Measurements from ENCODE around the gene TEX261. TPM values are rescaled to one million over a fixed set of nuclear protein-coding genes. Genes with fewer than 3 reads are reported as not detected.

TEX261 gene
- total and polyA plus RNA-seq, 12 donors = 17.9 to 96.6 (median 49.5) TPM

- Histone ChIP-seq H3K9me3 (replicated peaks in 1 of 3) (no peaks in the 10 kb centered on the region), H3K27me3 (peaks cover 2% of the 10 kb centered on the region), H3K36me3 (replicated peaks in 1 of 2) (no peaks in the 10 kb centered on the region), H3K27ac (no peak overlapping the region), H3K4me3 (peak overlapping the region in 1 of 4 donors; percentile 41), H3K4me1 (replicated peaks in 1 of 2) (peaks cover 3 to 8% of the 10 kb centered on the region in 2 donors)
- 49 to 53% (median 50%) methylated on average over 7 to 11 of the region's 11 CpGs for WGBS, 4 donors
- intact Hi-C loops (cut with DNase I) = loop anchor here (5.0 kb wide), 3 partner anchors 75 to 160 kb away; no protein-coding TSS in a partner anchor
- no peak for TF ChIP-seq CTCF (IDR thresholded peaks at IDR 0.05)
- TF ChIP-seq POLR2A (IDR thresholded peaks at IDR 0.05) = no peak
- peak in 3 of 7 donors; percentile 11 to 42 (median 12) for DNase-seq
These were observed 47.0 kb downstream of the TEX261 start for GRCh38 chr2:70947556-70948184.

GRCh38 chr2:70946832-70947442 lies 47.7 kb downstream of the TEX261 start:
- no peaks in the 10 kb centered on the region for H3K9me3 ChIP-seq (replicated peaks in 1 of 3)
- TF ChIP-seq POLR2A (IDR thresholded peaks at IDR 0.05) (no peak), CTCF (IDR thresholded peaks at IDR 0.05) (peak; percentile 59 to 77 (median 70))
- no peaks in the 10 kb centered on the region for H3K36me3 ChIP-seq (replicated peaks in 1 of 2)
- H3K27ac ChIP-seq = no peak overlapping the region
- no peak overlapping the region for H3K4me3 ChIP-seq
- no peaks in the 10 kb centered on the region for H3K27me3 ChIP-seq
- 18 to 22% (median 18%) methylated on average over 6 to 8 of the region's 8 CpGs for WGBS, 4 donors
- intact Hi-C loops (cut with DNase I) = loop anchor here (5.0 kb wide), 3 partner anchors 75 to 160 kb away; no protein-coding TSS in a partner anchor
- H3K4me1 ChIP-seq (replicated peaks in 1 of 2) = peaks cover 3 to 8% of the 10 kb centered on the region in 2 donors
- DNase-seq = peak; percentile 32 to 79 (median 55)

- intact Hi-C loops (cut with DNase I) = loop anchor here in 1 of 2 donors (5.0 kb wide), 1 partner anchor 82 kb away; no protein-coding TSS in a partner anchor
- H3K4me1 ChIP-seq (replicated peaks in 1 of 2) = peaks cover 3 to 8% of the 10 kb centered on the region in 2 donors
- WGBS, 4 donors = 78 to 86% (median 82%) methylated on average over 4 of the region's 4 CpGs
- no peaks in the 10 kb centered on the region for H3K27me3 ChIP-seq
- TF ChIP-seq POLR2A (IDR thresholded peaks at IDR 0.05) = no peak
- TF ChIP-seq CTCF (IDR thresholded peaks at IDR 0.05) = no peak
- no peaks in the 10 kb centered on the region for H3K36me3 ChIP-seq (replicated peaks in 1 of 2)
- no peak for DNase-seq
- no peaks in the 10 kb centered on the region for H3K9me3 ChIP-seq (replicated peaks in 1 of 3)
- no peak overlapping the region for H3K4me3 ChIP-seq
- H3K27ac ChIP-seq = no peak overlapping the region
These were observed 50.5 kb downstream of the TEX261 start for GRCh38 chr2:70944111-70944690.

- TF ChIP-seq CTCF (IDR thresholded peaks at IDR 0.05) (no peak), POLR2A (IDR thresholded peaks at IDR 0.05) (no peak)
- Histone ChIP-seq H3K36me3 (replicated peaks in 1 of 2) (no peaks in the 10 kb centered on the region), H3K27me3 (no peaks in the 10 kb centered on the region), H3K4me3 (no peak overlapping the region), H3K9me3 (replicated peaks in 1 of 3) (no peaks in the 10 kb centered on the region), H3K4me1 (replicated peaks in 1 of 2) (peaks cover 0 to 4% of the 10 kb centered on the region in 2 donors), H3K27ac (no peak overlapping the region)
- 69 to 79% (median 73%) methylated on average over 7 to 11 of the region's 11 CpGs for WGBS, 4 donors
- peak in 1 of 7 donors; percentile 10 for DNase-seq
- intact Hi-C loops (cut with DNase I) = loop anchor here in 1 of 2 donors (5.0 kb wide), 1 partner anchor 81 kb away; no protein-coding TSS in a partner anchor
These were observed 51.3 kb downstream of the TEX261 start for GRCh38 chr2:70943205-70943871.

Measured in adrenal gland (tissue), 12 donors.